GM18502 (cell line): ENCODE data around the gene DCTN3.

Experiments
- ATAC-seq: cut with Tn5 transposase; IDR thresholded peaks from one replicate; pipeline ENCODE4 v1.9.1; 2021; ENCODE audit warnings: mild to moderate bottlenecking; ENCODE audit not compliant: unreplicated experiment, poor library complexity

DCTN3 gene

DNA sequence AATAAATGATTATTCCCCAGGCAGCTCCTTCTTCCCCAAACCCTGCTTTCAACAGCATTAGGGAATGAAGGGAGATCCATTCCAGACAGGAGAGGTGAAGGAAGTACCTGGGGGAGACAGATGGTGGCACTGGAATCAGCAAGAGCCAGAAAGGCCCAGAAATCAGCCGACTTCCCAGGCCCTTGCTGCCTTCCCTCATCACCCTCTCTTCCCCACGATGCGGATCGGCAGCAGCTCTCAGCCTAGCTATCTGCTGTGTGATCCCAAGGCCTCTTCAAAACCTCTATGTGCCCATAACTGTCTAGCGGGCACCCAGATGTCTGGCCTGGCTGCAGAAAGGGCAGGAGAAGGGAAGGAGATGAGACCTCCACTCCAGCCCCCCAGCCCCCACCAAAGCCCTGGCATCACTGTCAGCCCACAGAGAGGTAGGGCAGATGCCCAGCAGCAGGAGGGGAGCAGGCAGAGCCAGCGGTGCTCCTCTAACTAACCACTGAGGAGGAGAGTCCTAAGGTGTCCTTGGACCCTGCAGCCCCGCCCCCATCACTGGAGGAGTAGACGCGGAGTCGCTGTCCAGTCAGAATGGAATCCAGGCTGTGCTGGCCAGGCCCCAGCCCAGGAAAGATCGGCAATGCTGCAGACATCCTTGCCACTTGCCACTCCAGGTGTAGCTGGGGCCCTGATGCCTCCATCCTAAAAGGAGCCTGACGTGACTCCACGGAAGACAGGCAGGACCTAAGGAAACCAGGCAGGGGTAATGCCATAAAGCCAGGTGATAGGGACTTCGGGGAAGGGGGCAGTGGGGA, 43.5 kb downstream of the DCTN3 start:
- no peak for ATAC-seq

DNA sequence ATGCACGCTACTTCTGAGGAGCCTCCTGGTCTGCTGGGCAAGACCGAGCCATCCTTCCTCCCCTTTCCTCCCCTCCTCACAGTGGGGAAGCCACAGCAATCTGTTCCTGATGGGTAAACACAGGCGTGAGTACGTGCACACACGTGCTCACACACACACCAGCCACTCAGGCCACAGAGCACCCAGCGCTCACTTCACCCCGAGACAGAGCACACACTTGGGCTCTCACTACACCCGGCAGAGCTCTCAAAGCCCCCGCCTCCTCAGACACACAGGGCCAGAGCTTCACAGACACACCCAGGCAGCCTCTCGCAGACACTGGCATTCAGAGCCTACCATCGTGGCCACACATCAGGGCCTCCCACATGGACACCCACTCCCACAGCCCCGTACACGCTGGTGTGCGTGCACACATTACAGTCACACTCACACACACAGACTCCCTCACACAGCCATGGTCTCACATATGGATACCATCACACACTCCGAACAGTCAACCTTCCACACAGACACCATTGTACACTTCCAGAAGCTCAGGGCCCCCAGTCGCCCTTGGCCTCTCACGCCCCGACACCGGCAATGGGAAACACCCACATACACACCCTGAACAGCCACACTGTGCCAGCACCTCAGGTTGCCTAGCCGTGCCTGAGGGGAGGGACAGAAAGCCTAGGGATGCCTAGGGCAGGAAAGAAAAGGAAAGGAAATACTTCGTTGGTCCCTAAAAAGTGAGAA, 44.3 kb downstream of the DCTN3 start:
- ATAC-seq: no peak

DNA sequence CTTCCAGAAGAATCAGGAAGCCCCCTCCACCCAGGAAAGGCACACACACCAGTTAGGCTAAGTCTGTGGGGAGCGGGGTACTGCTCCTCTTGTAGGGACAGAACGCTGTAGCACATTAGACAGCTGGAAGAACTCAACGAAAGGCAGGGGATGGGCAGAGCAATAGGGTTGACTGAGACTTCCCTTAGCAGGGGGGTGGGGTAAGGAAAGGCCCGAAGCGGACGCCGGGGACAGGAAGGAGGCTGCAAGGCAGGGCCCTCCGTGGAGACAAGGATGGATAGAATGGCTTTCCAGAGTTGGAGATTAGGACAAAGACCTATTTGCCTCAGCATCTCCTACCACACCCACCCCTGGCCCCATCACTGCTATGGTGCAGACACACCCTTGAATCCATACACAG, 45.1 kb downstream of the DCTN3 start:
- ATAC-seq: no peak

DNA sequence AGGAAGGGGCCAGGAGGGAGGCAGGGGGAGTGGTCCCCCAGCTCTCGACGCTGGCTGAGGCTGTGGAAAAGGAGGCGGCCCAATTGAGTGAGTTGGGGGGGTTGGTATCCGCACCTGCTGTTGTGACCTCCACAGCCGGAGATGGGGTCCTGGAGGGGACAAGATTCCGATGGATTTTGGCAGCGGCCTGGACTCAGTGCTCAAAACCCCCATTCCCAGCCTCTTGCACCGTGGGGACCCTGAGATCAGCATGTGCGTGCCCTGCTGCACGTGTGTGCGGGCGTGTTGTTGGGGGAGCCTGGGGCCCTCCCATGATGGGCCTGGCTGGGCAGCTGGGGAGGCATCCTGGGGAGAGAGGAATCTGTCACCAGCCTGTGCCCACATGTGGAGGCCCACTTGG, 45.7 kb downstream of the DCTN3 start:
- ATAC-seq: no peak

DNA sequence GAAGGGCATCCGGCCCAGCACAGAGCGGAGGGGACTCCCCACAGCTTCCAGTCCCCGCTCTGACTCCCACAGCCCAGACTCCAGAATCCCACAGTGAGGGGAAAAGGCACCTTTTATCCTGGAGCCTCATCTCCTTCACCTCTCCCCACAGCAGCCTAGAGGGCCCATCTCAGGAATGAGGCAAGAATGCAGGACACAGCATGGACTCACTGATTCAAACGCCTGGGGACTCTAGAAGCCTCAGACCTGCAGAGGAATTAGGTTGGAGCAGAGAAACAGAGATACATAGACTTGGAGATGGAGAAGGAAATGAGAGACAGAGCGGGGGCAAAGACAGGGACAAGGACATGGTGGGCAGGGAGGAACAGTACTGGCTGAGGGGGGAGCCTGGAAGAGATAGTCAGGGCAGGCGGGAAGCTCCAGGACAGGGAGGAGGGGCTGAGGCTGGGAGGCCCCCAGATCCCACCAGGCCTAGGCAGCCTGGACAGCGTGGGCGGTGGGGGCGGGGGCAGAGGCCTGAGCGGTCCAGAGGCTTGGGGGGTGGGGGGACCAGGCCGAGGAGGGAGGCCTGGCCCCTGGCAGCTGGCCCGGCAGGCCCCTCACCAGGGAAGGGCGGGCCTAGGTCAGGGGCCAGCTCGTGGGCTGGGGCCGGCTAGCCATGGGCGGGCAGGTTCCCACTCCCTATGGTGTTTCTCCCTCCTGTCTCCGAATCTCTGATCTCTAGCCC, 46.5 kb downstream of the DCTN3 start:
- ATAC-seq: no peak

DNA sequence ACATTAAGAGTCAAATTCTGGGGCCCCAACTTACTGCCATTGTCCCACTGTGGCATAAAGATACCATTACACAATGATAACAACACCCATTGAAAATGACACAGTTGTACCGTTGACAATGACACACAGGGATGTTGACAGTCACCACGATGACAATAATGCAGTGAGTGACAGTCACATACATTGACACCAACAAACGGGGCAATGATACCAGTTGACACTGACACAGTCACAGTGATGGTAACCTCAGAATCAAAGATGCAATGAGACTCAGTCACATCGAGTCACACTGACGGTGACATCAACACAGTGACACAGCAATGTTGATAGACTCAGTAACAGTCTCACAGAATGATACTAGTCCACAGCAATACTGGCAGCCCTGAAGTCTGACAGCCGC, 47.7 kb downstream of the DCTN3 start:
- no peak for ATAC-seq

DNA sequence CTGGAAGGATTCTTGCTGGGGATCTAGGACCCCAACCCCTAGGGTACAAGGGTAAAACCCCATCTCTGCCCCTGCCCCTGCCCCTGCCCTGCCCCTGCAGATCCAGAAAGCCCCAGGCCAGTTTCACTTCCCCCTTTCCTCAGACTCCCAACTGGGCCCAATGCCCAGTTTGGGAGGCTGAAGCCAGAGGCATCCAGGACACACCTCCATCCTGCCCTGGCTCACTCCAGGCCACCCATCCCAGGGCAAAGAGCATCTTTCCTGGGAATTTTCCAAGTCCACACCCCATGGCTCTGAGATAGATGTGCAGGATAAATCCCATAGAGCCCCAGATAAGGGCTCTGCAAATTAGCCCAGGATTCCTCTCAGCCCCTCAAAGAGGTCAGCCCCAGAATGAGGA, 48.2 kb downstream of the DCTN3 start:
- ATAC-seq: no peak

DNA sequence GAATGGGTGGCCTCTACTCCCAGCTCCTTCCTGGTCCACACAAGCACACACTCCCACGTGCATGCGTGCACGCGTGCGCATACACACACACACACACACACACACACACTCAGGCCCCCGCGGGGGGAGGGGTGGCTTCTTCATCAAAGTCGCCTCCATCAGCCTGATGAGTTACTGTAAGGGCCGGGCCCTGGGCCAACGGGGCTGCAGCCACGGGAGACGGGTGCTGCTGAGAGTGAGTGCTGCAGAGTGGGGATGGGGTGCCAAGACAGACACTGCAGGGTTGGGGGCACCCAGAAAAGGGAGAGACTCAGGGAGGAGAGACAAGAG, 48.8 kb downstream of the DCTN3 start:
- ATAC-seq: no peak

DNA sequence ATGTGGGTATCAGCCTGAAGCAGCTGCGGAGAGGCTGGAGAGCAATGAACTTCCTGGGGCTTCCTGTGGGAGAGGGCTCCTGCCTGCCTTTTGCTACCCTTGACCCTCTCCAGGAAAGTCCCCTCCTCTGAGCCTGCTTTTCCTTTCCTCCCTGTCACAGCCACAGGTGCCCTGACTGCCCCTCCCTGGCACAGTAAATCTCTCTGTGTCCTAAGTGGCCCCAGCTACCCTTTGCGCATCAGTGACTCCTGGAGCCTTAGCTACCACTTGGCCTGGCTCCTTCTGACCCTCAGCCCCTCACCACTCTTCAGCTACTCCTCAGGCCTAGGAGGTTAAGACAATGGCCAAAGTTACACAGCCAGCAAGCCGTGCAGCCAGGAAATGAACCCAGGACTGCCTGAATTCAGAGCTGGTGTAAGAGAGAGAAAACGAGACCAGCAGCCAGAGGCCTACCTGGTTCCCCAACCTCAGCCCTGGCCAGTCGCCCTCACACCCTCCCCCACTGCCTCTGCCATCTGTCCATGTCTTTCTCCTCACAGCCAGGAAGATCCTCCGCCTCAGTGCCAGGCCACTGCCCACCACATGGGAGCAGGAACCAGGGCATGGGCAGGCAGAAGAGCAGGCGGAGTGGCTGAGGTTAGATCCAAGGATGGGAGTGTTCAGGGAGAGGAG, 49.4 kb downstream of the DCTN3 start:
- ATAC-seq: no peak

DNA sequence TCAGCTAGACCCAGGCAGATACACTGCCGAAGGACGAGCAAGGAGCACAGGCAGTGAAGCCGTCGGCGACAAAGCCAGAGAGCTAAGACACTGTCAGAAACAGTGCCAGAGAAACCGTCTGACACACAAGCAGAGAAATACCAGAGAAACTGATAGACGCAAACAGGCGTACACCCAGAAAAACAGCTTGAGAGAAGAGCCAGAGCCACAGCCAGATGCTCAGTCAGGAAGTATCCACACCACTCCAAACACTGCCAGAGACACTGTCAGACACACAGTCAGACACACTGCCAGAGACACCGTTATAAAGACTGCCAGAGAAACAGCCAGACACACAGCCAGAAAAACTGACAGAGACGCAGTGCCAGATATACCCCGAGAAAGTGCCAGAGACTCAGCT, 49.9 kb downstream of the DCTN3 start:
- no peak for ATAC-seq

DNA sequence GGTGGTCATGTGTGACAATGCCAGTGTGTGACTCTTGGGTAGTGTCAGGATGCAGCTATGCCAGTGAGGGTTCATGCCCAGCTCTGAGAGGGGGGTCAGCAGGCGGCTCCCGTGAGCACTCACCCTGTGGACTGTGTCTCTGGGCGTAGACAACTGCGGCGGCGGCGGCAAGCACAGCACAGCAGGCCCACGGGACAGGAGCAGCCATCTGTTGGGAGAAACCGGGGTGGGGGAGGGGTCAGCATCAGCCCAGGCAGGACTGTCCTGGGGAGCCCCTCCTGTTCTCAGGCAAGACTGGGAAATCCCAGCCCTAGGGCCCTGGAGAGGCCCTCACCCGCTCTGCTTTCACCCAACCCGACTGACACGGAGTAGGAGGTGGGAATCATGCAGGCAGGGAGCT, 51.5 kb downstream of the DCTN3 start:
- ATAC-seq: no peak

DNA sequence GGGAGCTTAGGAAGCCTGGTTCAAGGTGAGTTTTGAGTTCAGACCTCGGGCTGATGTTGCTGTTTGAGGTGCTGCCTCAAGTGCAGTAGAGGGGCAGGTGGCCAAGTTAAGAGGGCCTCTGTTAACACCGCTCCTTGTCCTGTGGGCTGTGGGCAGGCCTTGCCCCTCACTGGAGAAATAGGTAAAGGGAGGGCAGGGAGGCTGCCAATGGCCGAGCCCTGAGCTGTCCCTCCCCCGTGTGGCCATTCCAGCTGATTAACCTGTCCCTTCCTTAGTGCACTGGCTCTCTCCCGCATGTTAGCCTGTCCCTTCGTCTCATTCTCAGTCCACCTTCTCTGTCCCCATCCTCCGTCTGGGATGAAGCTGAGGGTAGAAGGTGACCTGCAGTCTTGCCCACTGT, 52.2 kb downstream of the DCTN3 start:
- ATAC-seq: no peak

DNA sequence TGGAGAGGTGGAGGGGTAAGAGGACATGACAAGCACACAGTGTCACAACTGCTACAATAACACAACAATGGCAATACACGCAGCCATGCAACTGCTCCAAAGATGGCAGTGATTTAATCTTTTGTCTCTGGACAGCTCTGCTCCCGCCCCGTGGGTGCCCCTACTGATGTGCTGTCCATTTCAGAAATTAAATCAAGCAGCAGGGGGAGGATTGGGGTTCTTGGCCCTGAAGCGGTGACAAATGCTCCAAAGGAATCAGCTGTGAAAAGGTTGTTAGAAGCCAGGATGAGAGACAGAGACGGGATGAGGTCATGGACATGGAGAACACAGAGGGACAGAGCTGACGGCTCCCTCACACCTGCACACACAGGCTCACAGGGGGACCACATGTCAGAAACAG, 53.3 kb downstream of the DCTN3 start:
- ATAC-seq: no peak

DNA sequence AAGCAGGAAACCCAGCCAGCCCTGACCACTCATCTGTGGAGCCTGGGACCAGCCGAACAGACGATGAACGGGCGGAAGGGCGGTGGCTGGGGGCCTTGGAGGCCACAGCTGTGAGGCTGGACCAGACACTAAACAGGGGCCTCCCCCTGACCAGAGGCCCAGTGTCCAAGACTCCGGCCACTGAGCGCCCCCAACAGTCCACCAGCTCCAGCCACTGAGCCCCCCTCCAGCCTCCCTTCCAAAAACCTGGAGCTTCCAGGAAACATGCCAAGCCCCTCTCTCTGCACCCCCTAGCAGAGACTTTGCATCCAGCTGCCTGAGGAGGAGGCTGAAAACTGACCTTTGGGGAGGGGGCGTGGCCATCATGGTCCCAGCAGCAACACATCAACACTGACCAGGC, 54.0 kb downstream of the DCTN3 start:
- ATAC-seq: no peak

DNA sequence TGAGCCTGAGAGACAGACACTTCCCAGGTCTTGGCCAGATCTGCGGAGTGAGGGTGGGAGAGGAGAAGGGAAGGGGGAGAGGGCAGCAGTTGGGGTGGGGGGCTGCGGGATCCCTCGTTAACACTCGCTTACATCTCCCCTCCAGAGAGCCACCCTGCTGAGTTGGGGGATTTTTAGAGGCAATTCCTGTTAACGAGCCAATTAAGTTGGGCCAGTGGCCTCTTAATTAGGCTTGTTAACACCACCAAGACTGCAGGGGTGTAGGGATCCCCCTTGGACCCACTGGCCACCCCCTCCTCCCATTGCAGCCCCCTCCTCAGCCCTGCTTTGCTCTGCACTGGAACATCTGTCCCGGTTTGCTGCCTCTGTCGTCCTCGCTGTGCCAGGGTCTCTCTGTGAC, 54.4 kb downstream of the DCTN3 start:
- ATAC-seq: no peak

DNA sequence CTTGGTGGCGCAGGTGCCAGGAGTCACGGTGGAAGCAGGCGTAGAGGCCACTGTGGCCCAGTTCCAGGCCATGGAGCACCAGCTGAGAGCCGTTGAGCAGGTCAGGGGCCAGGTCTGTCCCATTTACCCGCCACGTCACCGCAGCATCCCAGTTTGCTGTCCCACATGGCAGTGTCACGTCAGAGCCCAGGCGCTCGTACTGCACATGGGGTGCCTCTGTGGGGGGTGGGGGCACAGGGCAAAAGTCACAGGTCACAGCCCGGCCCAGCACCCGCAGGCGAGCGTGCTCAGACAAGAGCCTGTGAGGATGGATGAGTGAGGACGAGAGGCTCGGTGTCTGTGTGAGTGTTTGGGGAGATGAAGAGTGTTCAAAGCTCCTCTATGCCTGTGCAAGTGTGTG, 55.7 kb downstream of the DCTN3 start:
- no peak for ATAC-seq
